Tibial nerve (tissue), 4 donors: ENCODE results near the gene UTS2B. TPM values are rescaled to one million over a fixed set of nuclear protein-coding genes. Genes with fewer than 3 reads are reported as not detected.
A peak's percentile ranks its signal among the peaks of the same experiment; 100 is the strongest.
"Not testable (repeated sequence)": the region's sequence is repeated elsewhere in the genome, so short reads cannot be mapped to it uniquely, and the experiment has no call there.

Source experiments
- DNase-seq, 2 donors: peaks; one replicate each; pipeline ENCODE4 v3.0.0-alpha.2; 2019; ENCODE audit warnings: low spot score in 2 of 2
- H3K27ac ChIP-seq, 4 donors: fragments of 200-600 bp; sonication (generic) in 3 of 4; one replicate each; pipeline ENCODE4 v1.5.1; 2017 to 2019; ENCODE audit warnings: mild to moderate bottlenecking in 1 of 4
- H3K27me3 ChIP-seq, 2 donors: fragments of 200-600 bp; sonication (generic) in 1 of 2; one replicate each; pipeline versions ENCODE4 v1.5.1 to v1.6.0; 2017 to 2019
- H3K36me3 ChIP-seq, 3 donors: fragments of 200-600 bp; sonication (generic); one replicate each; pipeline ENCODE4 v1.5.1; 2018 to 2019
- H3K4me1 ChIP-seq, 4 donors: fragments of 200-600 bp; sonication (generic) in 3 of 4; one replicate each; pipeline ENCODE4 v1.5.1; 2017 to 2019
- H3K4me3 ChIP-seq, 4 donors: fragments of 200-600 bp; sonication (generic) in 3 of 4; one replicate each; pipeline ENCODE4 v1.5.1; 2017 to 2019; ENCODE audit warnings: mild to moderate bottlenecking in 1 of 4, moderate library complexity in 1 of 4
- H3K9me3 ChIP-seq, 4 donors: fragments of 200-600 bp; sonication (generic) in 3 of 4; one replicate each; pipeline ENCODE4 v1.5.1; 2017 to 2019
- CTCF ChIP-seq, 5 experiments: fragments of 200-600 bp in 3 of 5; fragments of 450-650 bp in 2 of 5; sonication (generic) in 3 of 5; IDR thresholded peaks; one replicate each; pipeline ENCODE4 v1.5.1; 2016 to 2019; ENCODE audit warnings: antibody characterized with exemption in 5 of 5, mild to moderate bottlenecking in 3 of 5, moderate library complexity in 2 of 5
- EP300 ChIP-seq, 2 donors: sonication (generic); formaldehyde crosslinking; IDR thresholded peaks; one replicate each; pipeline ENCODE4 v1.6.1; 2017; ENCODE audit warnings: antibody characterized with exemption in 2 of 2, mild to moderate bottlenecking in 1 of 2
- POLR2A ChIP-seq, 2 donors: fragments of 450-650 bp; IDR thresholded peaks; one replicate each; pipeline ENCODE4 v1.6.1; 2017; ENCODE audit warnings: antibody characterized with exemption in 2 of 2, mild to moderate bottlenecking in 2 of 2, moderate library complexity in 2 of 2
- WGBS, 2 donors: methylation state at CpG; one replicate each; pipeline ENCODE4 v1.1.5; 2018; 5-methylcytosine and 5-hydroxymethylcytosine counted together
- total RNA-seq, 4 donors: library from RNA; depleted of rRNA; stranded (reverse); fragments of >200 nt; gene quantifications; one replicate each; pipeline ENCODE4 v1.1.0, GENCODE V29; 2016

Gene UTS2B
- total RNA-seq, 4 donors from 2014 or later = 0.90 to 2.7 TPM; not detected in 2

GRCh38 chr3:191255156-191255555 is 75.2 kb downstream of the UTS2B start:
- 86 to 92% methylated on average over 5 of the region's 5 CpGs for WGBS, 2 donors
- DNase-seq = no peak
- Histone ChIP-seq H3K27me3 (no peaks in the 10 kb centered on the region), H3K4me1 (no peaks in the 10 kb centered on the region), H3K9me3 (no peaks in the 10 kb centered on the region), H3K36me3 (no peaks in the 10 kb centered on the region), H3K27ac (no peak overlapping the region), H3K4me3 (no peak overlapping the region)
- TF ChIP-seq CTCF (IDR thresholded peaks at IDR 0.05) = no peak
- TF ChIP-seq POLR2A (IDR thresholded peaks at IDR 0.05) = no peak
- TF ChIP-seq EP300 (IDR thresholded peaks at IDR 0.05) = no peak

DNA sequence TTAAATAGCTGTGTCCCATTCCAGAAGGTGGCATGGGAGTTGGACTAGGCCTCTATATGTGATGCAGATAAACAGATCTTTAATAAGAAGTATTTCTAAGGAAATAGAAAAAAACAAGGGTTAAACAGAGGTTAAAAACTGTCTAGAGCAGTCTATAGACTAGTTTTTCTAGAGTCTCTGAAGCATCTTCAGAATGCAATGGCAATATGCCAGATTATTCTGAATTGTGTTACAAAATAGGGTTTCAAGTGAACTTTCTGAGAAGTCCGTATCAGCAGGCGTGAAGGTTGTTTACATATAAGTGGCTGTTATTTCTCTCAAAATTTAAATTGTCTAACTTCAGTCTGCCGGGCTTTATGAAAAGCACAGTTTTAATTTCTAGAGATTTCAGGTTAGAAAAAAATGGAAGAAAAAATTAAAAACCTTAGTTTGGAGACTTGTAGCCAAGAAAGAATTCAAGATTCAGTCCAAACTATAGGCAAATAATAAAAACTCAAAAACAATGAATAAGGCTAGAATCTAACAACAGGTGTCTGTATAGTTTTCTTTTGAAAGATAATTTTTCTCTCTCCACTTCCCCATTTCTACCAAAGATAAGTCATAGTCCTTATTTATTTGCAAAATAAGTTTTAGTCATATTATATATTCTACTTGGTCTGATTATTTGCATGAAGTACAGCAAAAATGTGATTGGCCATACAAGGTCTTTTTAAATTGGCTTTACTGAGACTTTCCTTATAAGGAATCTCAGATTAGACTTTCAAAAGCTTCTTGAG is 76.0 kb downstream of the UTS2B start:
- Histone ChIP-seq H3K36me3 (no peaks in the 10 kb centered on the region), H3K4me1 (no peaks in the 10 kb centered on the region), H3K27me3 (no peaks in the 10 kb centered on the region), H3K9me3 (no peaks in the 10 kb centered on the region), H3K27ac (no peak overlapping the region), H3K4me3 (no peak overlapping the region)
- no peak for TF ChIP-seq EP300 (IDR thresholded peaks at IDR 0.05)
- no peak for TF ChIP-seq POLR2A (IDR thresholded peaks at IDR 0.05)
- TF ChIP-seq CTCF (IDR thresholded peaks at IDR 0.05) = no peak
- 58 to 62% methylated on average over 3 of the region's 3 CpGs for WGBS, 2 donors
- no peak for DNase-seq

- DNase-seq = no peak
- Histone ChIP-seq H3K4me3 (no peak overlapping the region), H3K9me3 (no peaks in the 10 kb centered on the region), H3K27ac (no peak overlapping the region), H3K36me3 (no peaks in the 10 kb centered on the region), H3K27me3 (no peaks in the 10 kb centered on the region), H3K4me1 (no peaks in the 10 kb centered on the region)
- WGBS, 2 donors = 83% methylated on average over 6 of the region's 6 CpGs
- TF ChIP-seq EP300 (IDR thresholded peaks at IDR 0.05) (no peak), CTCF (IDR thresholded peaks at IDR 0.05) (no peak), POLR2A (IDR thresholded peaks at IDR 0.05) (no peak)
Measured at GRCh38 chr3:191253089-191253799, 77.1 kb downstream of the UTS2B start.

DNA sequence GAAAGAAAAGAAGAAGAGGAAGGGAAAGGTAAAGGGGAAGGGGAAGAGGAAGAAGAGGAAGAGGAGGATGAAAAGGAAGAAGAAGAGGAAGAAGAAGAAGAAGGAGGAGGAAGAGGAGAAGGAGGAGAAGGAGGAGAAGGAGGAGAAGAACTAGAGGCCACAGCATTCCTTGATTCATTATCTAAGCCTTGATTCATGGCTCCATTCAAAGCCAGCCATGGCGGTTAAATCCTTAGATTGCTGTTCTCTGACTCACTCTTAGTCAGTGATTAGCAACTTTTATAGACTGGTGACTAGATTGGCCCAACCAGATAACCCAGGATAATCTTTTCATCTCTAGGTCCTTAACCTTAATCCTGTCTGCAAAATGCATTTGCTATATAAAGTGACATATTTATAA is 83.7 kb downstream of the UTS2B start:
- TF ChIP-seq CTCF (IDR thresholded peaks at IDR 0.05) (no peak), POLR2A (IDR thresholded peaks at IDR 0.05) (no peak), EP300 (IDR thresholded peaks at IDR 0.05) (no peak)
- no peak for DNase-seq
- WGBS, 2 donors = 90 to 92% methylated on average over 1 of the region's 1 CpG
- no peaks in the 10 kb centered on the region for H3K36me3 ChIP-seq
- no peaks in the 10 kb centered on the region for H3K27me3 ChIP-seq
- H3K9me3 ChIP-seq = no peaks in the 10 kb centered on the region
- H3K4me3 ChIP-seq = no peak overlapping the region
- H3K4me1 ChIP-seq = no peaks in the 10 kb centered on the region
- no peak overlapping the region for H3K27ac ChIP-seq

DNA sequence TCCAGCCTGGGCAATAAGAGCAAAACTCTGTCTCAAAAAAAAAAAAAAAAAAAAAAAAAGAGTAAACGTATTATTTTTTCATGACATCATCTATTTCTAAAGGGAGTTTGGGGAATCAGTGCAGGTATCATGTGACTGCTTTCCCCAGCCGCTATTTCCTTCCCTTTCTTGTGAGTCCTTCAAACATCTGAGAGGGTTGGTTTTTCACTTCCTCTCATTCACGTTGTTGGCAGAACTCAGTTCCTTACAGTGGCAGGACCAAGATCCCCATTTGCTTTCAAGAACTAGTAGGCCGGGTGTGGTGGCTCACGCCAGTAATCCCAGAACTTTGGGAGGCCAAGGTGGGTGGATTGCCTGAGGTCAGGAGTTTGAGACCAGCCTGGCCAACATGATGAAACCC is 84.3 kb downstream of the UTS2B start:
- peak in 1 of 2 donors; percentile 82 for TF ChIP-seq EP300 (IDR thresholded peaks at IDR 0.05)
- DNase-seq = peak in 1 of 2 donors; percentile 29

More for the DNA sequence above, 84.3 kb downstream of the UTS2B start:
- not testable (repeated sequence) for H3K36me3 ChIP-seq, H3K27ac ChIP-seq, H3K4me1 ChIP-seq, H3K9me3 ChIP-seq, H3K4me3 ChIP-seq, H3K27me3 ChIP-seq
- WGBS, 2 donors = 68 to 81% methylated on average over 5 of the region's 5 CpGs
